ENCODE data around the gene WDR1.
"Not testable (repeated sequence)": the region's sequence is repeated elsewhere in the genome, so short reads cannot be mapped to it uniquely, and the experiment has no call there.

The WDR1 gene

GRCh38 chr4:10144479-10144878, 27.9 kb upstream of the WDR1 start:
- no peaks in the 10 kb centered on the region for H3K36me3 Mint-ChIP-seq (ENCODE audit: low read depth)
- no peak overlapping the region for H3K4me3 Mint-ChIP-seq
- peaks cover 3% of the 10 kb centered on the region for H3K27me3 Mint-ChIP-seq
- H3K4me1 Mint-ChIP-seq (ENCODE audit: low read depth), result no peaks in the 10 kb centered on the region
- no peak overlapping the region for H3K27ac Mint-ChIP-seq
- no peaks in the 10 kb centered on the region for H3K9me3 Mint-ChIP-seq

- Mint-ChIP-seq H3K4me3 (no peak overlapping the region), H3K27me3 (peaks cover 3% of the 10 kb centered on the region), H3K27ac (no peak overlapping the region), H3K36me3 (ENCODE audit: low read depth) (no peaks in the 10 kb centered on the region), H3K4me1 (ENCODE audit: low read depth) (no peaks in the 10 kb centered on the region), H3K9me3 (no peaks in the 10 kb centered on the region)
Measured at GRCh38 chr4:10143171-10143570, 26.6 kb upstream of the WDR1 start.

GRCh38 chr4:10140866-10141759, 24.5 kb upstream of the WDR1 start:
- Mint-ChIP-seq H3K4me1 (ENCODE audit: low read depth) (no peaks in the 10 kb centered on the region), H3K36me3 (ENCODE audit: low read depth) (no peaks in the 10 kb centered on the region), H3K4me3 (no peak overlapping the region), H3K27ac (no peak overlapping the region), H3K9me3 (no peaks in the 10 kb centered on the region), H3K27me3 (peaks cover 3% of the 10 kb centered on the region)

GRCh38 chr4:10139518-10139917, 22.9 kb upstream of the WDR1 start:
- no peaks in the 10 kb centered on the region for H3K4me1 Mint-ChIP-seq (ENCODE audit: low read depth)
- H3K4me3 Mint-ChIP-seq, result no peak overlapping the region
- H3K9me3 Mint-ChIP-seq, result no peaks in the 10 kb centered on the region
- H3K27me3 Mint-ChIP-seq, result no peaks in the 10 kb centered on the region
- no peak overlapping the region for H3K27ac Mint-ChIP-seq
- no peaks in the 10 kb centered on the region for H3K36me3 Mint-ChIP-seq (ENCODE audit: low read depth)

GRCh38 chr4:10135260-10135659, 18.7 kb upstream of the WDR1 start:
- H3K36me3 Mint-ChIP-seq (ENCODE audit: low read depth), result no peaks in the 10 kb centered on the region
- H3K4me1 Mint-ChIP-seq (ENCODE audit: low read depth), result no peaks in the 10 kb centered on the region
- H3K27me3 Mint-ChIP-seq, result peaks cover 6% of the 10 kb centered on the region
- no peaks in the 10 kb centered on the region for H3K9me3 Mint-ChIP-seq
- H3K4me3 Mint-ChIP-seq, result no peak overlapping the region
- H3K27ac Mint-ChIP-seq, result no peak overlapping the region

GRCh38 chr4:10134141-10134540, 17.5 kb upstream of the WDR1 start:
- peaks cover 6% of the 10 kb centered on the region for H3K27me3 Mint-ChIP-seq

GRCh38 chr4:10131202-10131601, 14.6 kb upstream of the WDR1 start:
- Mint-ChIP-seq H3K27me3 (peaks cover 6% of the 10 kb centered on the region), H3K4me3 (no peak overlapping the region), H3K4me1 (ENCODE audit: low read depth) (peaks cover 13% of the 10 kb centered on the region), H3K27ac (no peak overlapping the region), H3K9me3 (no peaks in the 10 kb centered on the region), H3K36me3 (ENCODE audit: low read depth) (no peaks in the 10 kb centered on the region)

More at GRCh38 chr4:10134141-10134540, 17.5 kb upstream of the WDR1 start:
- peaks cover 4% of the 10 kb centered on the region for H3K4me1 Mint-ChIP-seq (ENCODE audit: low read depth)
- no peaks in the 10 kb centered on the region for H3K36me3 Mint-ChIP-seq (ENCODE audit: low read depth)
- H3K9me3 Mint-ChIP-seq, result no peaks in the 10 kb centered on the region
- H3K4me3 Mint-ChIP-seq, result no peak overlapping the region
- peak overlapping the region; percentile 21 for H3K27ac Mint-ChIP-seq

GRCh38 chr4:10130178-10130888, 13.7 kb upstream of the WDR1 start:
- Mint-ChIP-seq H3K36me3 (ENCODE audit: low read depth) (no peaks in the 10 kb centered on the region), H3K27ac (no peak overlapping the region), H3K4me1 (ENCODE audit: low read depth) (peaks cover 13% of the 10 kb centered on the region), H3K27me3 (peaks cover 6% of the 10 kb centered on the region), H3K9me3 (no peaks in the 10 kb centered on the region), H3K4me3 (no peak overlapping the region)

GRCh38 chr4:10129196-10130177, 12.9 kb upstream of the WDR1 start:
- Mint-ChIP-seq H3K27ac (no peak overlapping the region), H3K4me3 (no peak overlapping the region), H3K9me3 (no peaks in the 10 kb centered on the region), H3K36me3 (ENCODE audit: low read depth) (no peaks in the 10 kb centered on the region), H3K27me3 (peaks cover 6% of the 10 kb centered on the region), H3K4me1 (ENCODE audit: low read depth) (peaks cover 20% of the 10 kb centered on the region)

- H3K27ac Mint-ChIP-seq, result no peak overlapping the region
Measured at GRCh38 chr4:10128761-10129160, 12.2 kb upstream of the WDR1 start.

GRCh38 chr4:10127531-10127930, 10.9 kb upstream of the WDR1 start:
- peaks cover 40% of the 10 kb centered on the region for H3K4me1 Mint-ChIP-seq (ENCODE audit: low read depth)
- not testable (repeated sequence) for H3K4me3 Mint-ChIP-seq; H3K36me3 Mint-ChIP-seq (ENCODE audit: low read depth); H3K9me3 Mint-ChIP-seq; H3K27me3 Mint-ChIP-seq; H3K27ac Mint-ChIP-seq

More at GRCh38 chr4:10128761-10129160, 12.2 kb upstream of the WDR1 start:
- H3K36me3 Mint-ChIP-seq (ENCODE audit: low read depth), result no peaks in the 10 kb centered on the region
- peaks cover 27% of the 10 kb centered on the region for H3K4me1 Mint-ChIP-seq (ENCODE audit: low read depth)
- peaks cover 6% of the 10 kb centered on the region for H3K27me3 Mint-ChIP-seq
- H3K9me3 Mint-ChIP-seq, result no peaks in the 10 kb centered on the region
- no peak overlapping the region for H3K4me3 Mint-ChIP-seq

- no peak overlapping the region for H3K4me3 Mint-ChIP-seq
- H3K27me3 Mint-ChIP-seq, result no peaks in the 10 kb centered on the region
- peaks cover 47% of the 10 kb centered on the region for H3K4me1 Mint-ChIP-seq (ENCODE audit: low read depth)
- H3K27ac Mint-ChIP-seq, result peak overlapping the region; percentile 72
- H3K9me3 Mint-ChIP-seq, result no peaks in the 10 kb centered on the region
- no peaks in the 10 kb centered on the region for H3K36me3 Mint-ChIP-seq (ENCODE audit: low read depth)
Measured at GRCh38 chr4:10124167-10124930, 7.8 kb upstream of the WDR1 start.

- Mint-ChIP-seq H3K27me3 (no peaks in the 10 kb centered on the region), H3K9me3 (no peaks in the 10 kb centered on the region), H3K4me1 (ENCODE audit: low read depth) (peaks cover 48% of the 10 kb centered on the region), H3K4me3 (no peak overlapping the region), H3K27ac (peak overlapping the region; percentile 72), H3K36me3 (ENCODE audit: low read depth) (no peaks in the 10 kb centered on the region)
Measured at GRCh38 chr4:10123227-10124101, 6.9 kb upstream of the WDR1 start.
